Ascending aorta (tissue), 2 donors: ENCODE measurements around the gene FAM174C. TPM values are rescaled to one million over a fixed set of nuclear protein-coding genes. Genes with fewer than 3 reads are reported as not detected.

Source experiments
- DNase-seq, 2 donors: peaks; one replicate each; pipeline ENCODE4 v3.0.0-alpha.2; 2019; ENCODE audit warnings: low spot score in 2 of 2
- H3K27ac ChIP-seq, 2 donors: fragments of 200-600 bp; sonication (generic); one replicate each; pipeline ENCODE4 v1.5.1; 2016 to 2017; ENCODE audit warnings: mild to moderate bottlenecking in 1 of 2
- H3K27me3 ChIP-seq: fragments of 200-600 bp; sonication (generic); one replicate; pipeline ENCODE4 v1.5.1; 2017
- H3K36me3 ChIP-seq, 2 donors: fragments of 200-600 bp; sonication (generic); one replicate each; pipeline ENCODE4 v1.5.1; 2016
- H3K4me1 ChIP-seq, 2 donors: fragments of 200-600 bp; sonication (generic); one replicate each; pipeline ENCODE4 v1.5.1; 2016 to 2017; ENCODE audit warnings: mild to moderate bottlenecking in 1 of 2
- H3K4me3 ChIP-seq, 2 donors: fragments of 200-600 bp; sonication (generic); one replicate each; pipeline ENCODE4 v1.5.1; 2016 to 2017; ENCODE audit warnings: mild to moderate bottlenecking in 1 of 2
- H3K9me3 ChIP-seq, 2 donors: fragments of 200-600 bp; sonication (generic); one replicate each; pipeline ENCODE4 v1.5.1; 2016
- intact Hi-C: fragments of 100-400 bp; cut with DNase I; formaldehyde crosslinking; loops from one replicate; pipeline ENCODE4 v1.15.1; 2023
- total RNA-seq: library from RNA; depleted of rRNA; stranded (reverse); fragments of >200 nt; gene quantifications from one replicate; pipeline ENCODE4 v1.1.0, GENCODE V29; 2016
- TF ChIP-seq, protein P1 (sequence below), 3 experiments: fragments of 200-600 bp in 2 of 3; fragments of 450-650 bp in 1 of 3; sonication (generic) in 2 of 3; IDR thresholded peaks; one replicate each; pipeline ENCODE4 v1.5.1; 2016 to 2019; ENCODE audit warnings: antibody characterized with exemption in 3 of 3, mild to moderate bottlenecking in 1 of 3, moderate library complexity in 1 of 3

The FAM174C gene
- total RNA-seq, 1 donor from 2014 or later = 156 TPM

- intact Hi-C loops = no loop called here
- DNase-seq = no peak
- Histone ChIP-seq H3K4me1 (no peaks in the 10 kb centered on the region), H3K27me3 (peaks cover 20% of the 10 kb centered on the region), H3K4me3 (no peak overlapping the region), H3K36me3 (peaks cover 6 to 9% of the 10 kb centered on the region in 2 donors), H3K9me3 (no peaks in the 10 kb centered on the region), H3K27ac (no peak overlapping the region)
- TF ChIP-seq, protein P1, sequence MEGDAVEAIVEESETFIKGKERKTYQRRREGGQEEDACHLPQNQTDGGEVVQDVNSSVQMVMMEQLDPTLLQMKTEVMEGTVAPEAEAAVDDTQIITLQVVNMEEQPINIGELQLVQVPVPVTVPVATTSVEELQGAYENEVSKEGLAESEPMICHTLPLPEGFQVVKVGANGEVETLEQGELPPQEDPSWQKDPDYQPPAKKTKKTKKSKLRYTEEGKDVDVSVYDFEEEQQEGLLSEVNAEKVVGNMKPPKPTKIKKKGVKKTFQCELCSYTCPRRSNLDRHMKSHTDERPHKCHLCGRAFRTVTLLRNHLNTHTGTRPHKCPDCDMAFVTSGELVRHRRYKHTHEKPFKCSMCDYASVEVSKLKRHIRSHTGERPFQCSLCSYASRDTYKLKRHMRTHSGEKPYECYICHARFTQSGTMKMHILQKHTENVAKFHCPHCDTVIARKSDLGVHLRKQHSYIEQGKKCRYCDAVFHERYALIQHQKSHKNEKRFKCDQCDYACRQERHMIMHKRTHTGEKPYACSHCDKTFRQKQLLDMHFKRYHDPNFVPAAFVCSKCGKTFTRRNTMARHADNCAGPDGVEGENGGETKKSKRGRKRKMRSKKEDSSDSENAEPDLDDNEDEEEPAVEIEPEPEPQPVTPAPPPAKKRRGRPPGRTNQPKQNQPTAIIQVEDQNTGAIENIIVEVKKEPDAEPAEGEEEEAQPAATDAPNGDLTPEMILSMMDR (IDR thresholded peaks at IDR 0.05) = no peak
These were observed 7.4 kb downstream of the FAM174C start for GRCh38 chr19:1282588-1283206.

DNA sequence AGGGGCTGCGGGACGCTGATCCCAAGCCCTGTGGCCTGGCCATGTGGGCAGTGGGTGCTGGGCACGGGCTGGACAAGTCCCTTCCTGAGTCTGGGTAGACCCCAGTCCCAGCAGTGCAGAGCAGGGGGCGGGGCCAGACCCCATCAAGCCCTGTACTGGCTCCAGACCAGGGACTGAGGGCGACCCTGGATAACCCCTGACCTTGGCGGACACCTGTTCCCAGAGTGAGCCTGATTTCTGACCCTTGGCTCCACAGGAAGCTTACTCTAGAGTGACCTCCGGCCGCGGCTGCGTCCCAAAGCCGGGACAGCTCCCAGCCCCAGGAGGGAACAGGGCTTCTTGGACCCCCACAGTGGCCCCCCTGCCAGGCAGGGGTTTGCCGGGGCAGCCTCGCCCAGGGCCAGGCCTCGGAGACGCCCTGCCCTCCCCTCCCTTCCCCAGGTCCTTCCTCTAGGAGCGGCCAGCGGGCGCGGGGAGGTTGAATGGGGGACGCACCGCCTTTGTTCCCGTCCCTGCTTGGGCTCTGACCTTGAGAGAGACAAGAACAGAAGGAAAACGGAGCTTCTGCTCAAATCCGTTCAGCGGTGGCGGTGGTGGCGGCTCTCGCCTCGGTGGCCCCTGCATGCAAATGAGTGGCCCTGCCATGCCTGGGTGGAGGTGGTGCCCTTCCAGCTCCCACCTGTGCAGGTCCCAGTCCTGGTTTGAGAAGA lies 8.0 kb downstream of the FAM174C start:
- TF ChIP-seq, protein P1 (IDR thresholded peaks at IDR 0.05) = no peak
- Histone ChIP-seq H3K27me3 (peaks cover 20% of the 10 kb centered on the region), H3K27ac (no peak overlapping the region), H3K4me1 (no peaks in the 10 kb centered on the region), H3K9me3 (no peaks in the 10 kb centered on the region), H3K36me3 (peaks cover 6 to 7% of the 10 kb centered on the region in 2 donors), H3K4me3 (no peak overlapping the region)
- intact Hi-C loops = no loop called here
- DNase-seq = no peak

DNA sequence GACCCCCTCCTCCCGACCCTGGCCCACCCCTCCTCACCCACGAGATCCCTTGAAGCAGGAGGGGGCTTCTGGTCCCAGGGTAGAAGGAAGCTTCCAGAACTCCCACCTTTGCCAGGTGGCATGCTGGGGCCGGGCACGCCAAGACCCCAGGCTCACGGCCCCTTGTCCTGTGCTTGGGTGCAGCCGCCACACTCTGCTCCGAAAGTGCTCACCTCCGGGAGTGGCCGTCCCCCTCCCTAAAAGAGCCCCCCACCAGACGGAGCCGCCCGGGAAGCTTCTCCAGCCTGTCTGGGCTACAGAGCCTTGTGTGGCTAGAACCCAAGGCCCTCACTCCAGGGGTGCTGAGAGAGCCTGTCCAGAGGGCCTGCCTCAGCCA lies 8.6 kb downstream of the FAM174C start:
- no peak overlapping the region for H3K27ac ChIP-seq
- H3K27me3 ChIP-seq = peaks cover 20% of the 10 kb centered on the region
- H3K4me1 ChIP-seq = no peaks in the 10 kb centered on the region
- H3K9me3 ChIP-seq = no peaks in the 10 kb centered on the region
- no peak for DNase-seq
- H3K36me3 ChIP-seq = peaks cover 4 to 6% of the 10 kb centered on the region in 2 donors
- TF ChIP-seq, protein P1 (IDR thresholded peaks at IDR 0.05) = no peak
- H3K4me3 ChIP-seq = no peak overlapping the region
- intact Hi-C loops = no loop called here

DNA sequence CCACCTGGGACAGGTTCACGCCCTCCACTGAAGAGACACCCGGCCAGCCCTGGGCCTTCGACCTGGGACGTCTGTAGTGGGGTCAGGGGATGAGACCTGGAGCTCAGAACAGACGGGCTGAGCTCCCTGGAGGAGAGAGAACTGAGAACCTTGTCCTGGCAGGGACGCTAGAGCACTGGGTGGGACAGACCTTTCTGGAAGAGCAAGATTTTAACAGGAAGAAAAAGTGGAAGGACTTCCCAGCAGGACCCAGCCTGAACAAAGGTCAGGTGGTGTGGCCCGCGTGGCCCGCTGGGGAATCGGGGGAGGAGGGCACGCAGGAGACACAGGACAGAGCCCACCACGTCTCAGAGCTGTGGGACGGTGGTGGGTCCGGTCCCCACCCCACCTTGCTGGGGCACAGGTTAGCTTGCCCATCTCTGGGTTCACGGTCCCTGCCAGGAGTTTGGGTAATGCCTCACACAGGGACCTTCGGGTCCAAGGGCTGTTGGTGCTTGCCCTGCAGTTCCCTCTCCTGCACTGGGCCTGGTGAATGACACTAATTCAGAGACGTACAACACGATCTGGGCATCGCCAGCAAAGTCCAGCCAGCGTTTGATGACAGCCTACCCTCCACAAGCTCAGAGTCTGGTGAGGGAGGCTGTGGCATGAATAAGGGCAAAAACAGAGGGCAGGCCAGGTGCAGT lies 9.1 kb downstream of the FAM174C start:
- no peak for DNase-seq
- intact Hi-C loops = no loop called here
- Histone ChIP-seq H3K27me3 (peaks cover 20% of the 10 kb centered on the region), H3K4me3 (no peak overlapping the region), H3K9me3 (no peaks in the 10 kb centered on the region), H3K4me1 (no peaks in the 10 kb centered on the region), H3K36me3 (peaks cover 0 to under 1% of the 10 kb centered on the region in 2 donors), H3K27ac (no peak overlapping the region)
- TF ChIP-seq, protein P1 (IDR thresholded peaks at IDR 0.05) = no peak

DNA sequence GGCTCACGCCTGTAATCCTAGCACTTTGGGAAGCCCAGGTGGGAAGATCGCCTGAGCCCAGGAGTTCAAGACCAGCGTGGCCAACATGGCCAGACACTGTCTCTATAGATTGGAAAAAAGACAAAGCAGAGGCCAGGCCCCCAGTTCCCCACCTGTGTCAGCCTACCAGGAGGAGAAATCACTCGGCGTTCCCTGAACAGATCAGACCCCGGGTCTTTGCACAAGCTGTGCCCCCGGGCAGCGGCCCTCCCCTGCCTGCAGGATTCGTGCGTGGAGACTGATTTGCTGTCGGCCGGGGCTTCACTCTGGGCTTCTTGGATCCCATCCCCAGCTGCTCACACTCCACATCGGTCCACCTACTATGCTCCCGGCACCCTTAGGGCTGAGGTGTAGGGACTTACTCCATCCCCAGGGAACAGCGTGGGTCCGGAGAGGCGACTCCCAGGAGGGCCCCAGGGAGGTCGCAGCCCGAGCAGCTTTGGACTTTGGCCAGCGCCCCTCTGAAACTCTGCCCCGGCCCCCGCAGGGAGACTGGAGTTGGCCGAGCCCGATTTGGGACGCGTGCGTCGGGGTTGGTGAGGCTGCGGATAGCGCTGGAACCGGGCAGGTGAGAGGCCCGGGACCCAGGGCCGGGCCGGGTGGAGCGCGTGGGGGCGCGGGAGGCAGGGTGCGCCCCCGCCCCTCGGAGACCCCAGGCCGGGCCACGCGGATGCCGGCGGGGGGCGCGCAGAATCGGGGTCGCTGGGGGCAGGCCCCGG lies 9.8 kb downstream of the FAM174C start:
- intact Hi-C loops = no loop called here
- H3K9me3 ChIP-seq = no peaks in the 10 kb centered on the region
- no peak for DNase-seq
- TF ChIP-seq, protein P1 (IDR thresholded peaks at IDR 0.05) = no peak
- H3K4me1 ChIP-seq = no peaks in the 10 kb centered on the region
- no peak overlapping the region for H3K4me3 ChIP-seq
- peaks cover 20% of the 10 kb centered on the region for H3K27me3 ChIP-seq
- H3K27ac ChIP-seq = no peak overlapping the region
- H3K36me3 ChIP-seq = no peaks in the 10 kb centered on the region
